Thoracic aorta (tissue), 2 donors: ENCODE results near the gene FAM83C. TPM values are rescaled to one million over a fixed set of nuclear protein-coding genes. Genes with fewer than 3 reads are reported as not detected.
"Not testable (repeated sequence)": the region's sequence is repeated elsewhere in the genome, so short reads cannot be mapped to it uniquely, and the experiment has no call there.

Source experiments
- ATAC-seq: fragments of 150-250 bp; one replicate; pipeline ENCODE4 v1.8.0; 2017; ENCODE audit warnings: low read depth; ENCODE audit not compliant: insufficient number of reproducible peaks, low FRiP score
- DNase-seq: peaks from one replicate; pipeline ENCODE4 v3.0.0-alpha.2; 2020; ENCODE audit warnings: low spot score
- H3K27ac ChIP-seq, 2 donors: fragments of 200-600 bp; sonication (generic); 1 replicate in 1 of 2; 2 replicates in 1 of 2; pipeline ENCODE4 v1.5.1; 2016; ENCODE audit warnings: mild to moderate bottlenecking in 2 of 2, moderate library complexity in 2 of 2
- H3K27me3 ChIP-seq: fragments of 200-600 bp; sonication (generic); replicated peaks from 2 replicates; pipeline ENCODE4 v1.6.0; 2016; ENCODE audit warnings: mild to moderate bottlenecking; ENCODE audit not compliant: insufficient read depth
- H3K36me3 ChIP-seq: fragments of 200-600 bp; sonication (generic); one replicate; pipeline ENCODE4 v1.5.1; 2016
- H3K4me1 ChIP-seq, 2 donors: fragments of 200-600 bp; sonication (generic); 1 replicate in 1 of 2; 2 replicates in 1 of 2; pipeline versions ENCODE4 v1.5.1 to v1.6.0; 2016; ENCODE audit warnings: low read depth in 2 of 2, mild to moderate bottlenecking in 1 of 2; ENCODE audit not compliant: control insufficient read depth in 1 of 2
- H3K4me3 ChIP-seq: fragments of 200-600 bp; sonication (generic); 2 replicates; pipeline ENCODE4 v1.5.1; 2016; ENCODE audit warnings: mild to moderate bottlenecking
- H3K9me3 ChIP-seq: fragments of 200-600 bp; sonication (generic); 2 replicates; pipeline ENCODE4 v1.5.1; 2016
- total RNA-seq, 2 donors: library from RNA; depleted of rRNA; stranded (reverse); fragments of >200 nt; gene quantifications; one replicate each; pipeline versions ENCODE4 v1.1.0 to v1.2.3, GENCODE V29; 2016
- TF ChIP-seq, protein P1 (sequence below): fragments of 200-600 bp; sonication (generic); IDR thresholded peaks from one replicate; pipeline ENCODE4 v1.5.1; 2019; ENCODE audit warnings: antibody characterized with exemption

The FAM83C gene
- total RNA-seq, 2 donors from 2014 or later: not detected

- Histone ChIP-seq H3K36me3 (no peaks in the 10 kb centered on the region), H3K9me3 (no peaks in the 10 kb centered on the region), H3K27me3 (no peaks in the 10 kb centered on the region), H3K4me3 (no peak overlapping the region), H3K27ac (no peak overlapping the region), H3K4me1 (peaks cover 6 to 8% of the 10 kb centered on the region in 2 donors)
- DNase-seq (no peak), ATAC-seq (no peak)
- TF ChIP-seq, protein P1, sequence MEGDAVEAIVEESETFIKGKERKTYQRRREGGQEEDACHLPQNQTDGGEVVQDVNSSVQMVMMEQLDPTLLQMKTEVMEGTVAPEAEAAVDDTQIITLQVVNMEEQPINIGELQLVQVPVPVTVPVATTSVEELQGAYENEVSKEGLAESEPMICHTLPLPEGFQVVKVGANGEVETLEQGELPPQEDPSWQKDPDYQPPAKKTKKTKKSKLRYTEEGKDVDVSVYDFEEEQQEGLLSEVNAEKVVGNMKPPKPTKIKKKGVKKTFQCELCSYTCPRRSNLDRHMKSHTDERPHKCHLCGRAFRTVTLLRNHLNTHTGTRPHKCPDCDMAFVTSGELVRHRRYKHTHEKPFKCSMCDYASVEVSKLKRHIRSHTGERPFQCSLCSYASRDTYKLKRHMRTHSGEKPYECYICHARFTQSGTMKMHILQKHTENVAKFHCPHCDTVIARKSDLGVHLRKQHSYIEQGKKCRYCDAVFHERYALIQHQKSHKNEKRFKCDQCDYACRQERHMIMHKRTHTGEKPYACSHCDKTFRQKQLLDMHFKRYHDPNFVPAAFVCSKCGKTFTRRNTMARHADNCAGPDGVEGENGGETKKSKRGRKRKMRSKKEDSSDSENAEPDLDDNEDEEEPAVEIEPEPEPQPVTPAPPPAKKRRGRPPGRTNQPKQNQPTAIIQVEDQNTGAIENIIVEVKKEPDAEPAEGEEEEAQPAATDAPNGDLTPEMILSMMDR: no peak
These were observed 25.4 kb upstream of the FAM83C start for GRCh38 chr20:35317416-35318210.

DNA sequence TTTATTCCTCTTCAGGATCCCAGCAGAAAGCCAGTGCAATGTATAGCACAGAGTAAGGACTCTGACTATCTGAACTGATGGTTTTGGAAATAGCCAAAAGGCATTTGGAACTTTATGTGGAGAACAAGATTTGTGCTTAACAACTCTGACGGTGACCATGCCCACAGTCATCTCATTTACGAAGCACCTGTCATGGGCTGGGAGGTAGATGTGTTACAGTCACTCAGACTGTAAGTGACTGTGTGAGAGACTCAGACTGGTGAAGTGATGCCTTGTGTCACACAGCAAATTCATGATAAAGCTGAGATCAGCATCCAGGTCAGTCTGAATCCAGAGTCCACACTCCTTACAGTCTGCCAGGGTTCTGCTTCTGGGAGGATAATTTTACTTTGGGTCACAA, 23.9 kb upstream of the FAM83C start:
- Histone ChIP-seq H3K9me3 (no peaks in the 10 kb centered on the region), H3K4me1 (peaks cover 6 to 8% of the 10 kb centered on the region in 2 donors), H3K27me3 (no peaks in the 10 kb centered on the region), H3K4me3 (no peak overlapping the region), H3K36me3 (no peaks in the 10 kb centered on the region), H3K27ac (no peak overlapping the region)
- ATAC-seq: no peak
- DNase-seq: no peak
- TF ChIP-seq, protein P1: no peak

- H3K27me3 ChIP-seq, H3K4me3 ChIP-seq, H3K4me1 ChIP-seq, H3K9me3 ChIP-seq, ATAC-seq, H3K27ac ChIP-seq, DNase-seq, H3K36me3 ChIP-seq: not testable (repeated sequence)
These were observed 23.4 kb upstream of the FAM83C start for GRCh38 chr20:35315632-35316020.

GRCh38 chr20:35314816-35315631, 22.8 kb upstream of the FAM83C start:
- Histone ChIP-seq H3K4me1 (peaks cover 6 to 8% of the 10 kb centered on the region in 2 donors), H3K36me3 (no peaks in the 10 kb centered on the region)

GRCh38 chr20:35312318-35312717, 20.1 kb upstream of the FAM83C start:
- Histone ChIP-seq H3K4me3 (no peak overlapping the region), H3K27ac (no peak overlapping the region), H3K36me3 (no peaks in the 10 kb centered on the region), H3K9me3 (no peaks in the 10 kb centered on the region), H3K4me1 (peaks cover 18% of the 10 kb centered on the region in 2 donors), H3K27me3 (no peaks in the 10 kb centered on the region)
- TF ChIP-seq, protein P1: no peak
- no peak for DNase-seq
- no peak for ATAC-seq

More at GRCh38 chr20:35314816-35315631, 22.8 kb upstream of the FAM83C start:
- no peaks in the 10 kb centered on the region for H3K9me3 ChIP-seq
- ATAC-seq (no peak), DNase-seq (no peak)
- H3K27me3 ChIP-seq: no peaks in the 10 kb centered on the region
- no peak overlapping the region for H3K27ac ChIP-seq
- TF ChIP-seq, protein P1: no peak
- H3K4me3 ChIP-seq: no peak overlapping the region
